Osteoblast (primary cell): ENCODE data around the gene TTC28. TPM values are rescaled to one million over a fixed set of nuclear protein-coding genes. Genes with fewer than 3 reads are reported as not detected.

ENCODE experiments used
- DNase-seq: peaks from one replicate; pipeline ENCODE4 v3.0.0; 2011; ENCODE audit warnings: low spot score, mixed read lengths; ENCODE audit not compliant: insufficient read length; ENCODE audit errors: missing footprints
- H2AFZ ChIP-seq: 2 replicates; pipeline ENCODE4 v1.6.0; 2011; ENCODE audit warnings: mild to moderate bottlenecking, low read length
- H3K27ac ChIP-seq: 2 replicates; pipeline ENCODE4 v1.5.1; 2011; ENCODE audit warnings: mild to moderate bottlenecking, low read depth, low read length, moderate library complexity
- H3K27me3 ChIP-seq: 2 replicates; pipeline ENCODE4 v1.6.0; 2012; ENCODE audit warnings: mild to moderate bottlenecking, control low read depth, inconsistent platforms, low read length, moderate library complexity; ENCODE audit not compliant: insufficient read depth
- H3K36me3 ChIP-seq: 2 replicates; pipeline ENCODE4 v1.5.1; 2011; ENCODE audit warnings: mild to moderate bottlenecking, low read length, control low read depth, moderate library complexity; ENCODE audit not compliant: insufficient read depth
- H3K4me1 ChIP-seq: 2 replicates; pipeline ENCODE4 v1.5.1; 2011; ENCODE audit warnings: mild to moderate bottlenecking, low read length, control low read depth, moderate library complexity; ENCODE audit not compliant: insufficient read depth
- H3K4me2 ChIP-seq: 2 replicates; pipeline ENCODE4 v1.6.0; 2011; ENCODE audit warnings: mild to moderate bottlenecking, low read length; ENCODE audit not compliant: insufficient read depth
- H3K4me3 ChIP-seq: fragments of 200-600 bp; sonication (generic); 3 replicates; pipeline ENCODE4 v1.5.1; 2012; ENCODE audit warnings: mild to moderate bottlenecking, low read length, inconsistent platforms; ENCODE audit not compliant: insufficient read depth
- H3K79me2 ChIP-seq: 2 replicates; pipeline ENCODE4 v1.6.0; 2012; ENCODE audit warnings: mild to moderate bottlenecking, low read length, control low read depth, inconsistent platforms; ENCODE audit not compliant: insufficient read depth
- H3K9me3 ChIP-seq: 2 replicates; pipeline ENCODE4 v1.5.1; 2011; ENCODE audit warnings: low read depth, low read length, control low read depth
- H4K20me1 ChIP-seq: 2 replicates; pipeline ENCODE4 v1.6.0; 2012; ENCODE audit warnings: mild to moderate bottlenecking, low read length, control low read depth; ENCODE audit not compliant: insufficient read depth
- total RNA-seq: library from RNA; depleted of rRNA; stranded (reverse); fragments of >200 nt; gene quantifications from 2 replicates; pipeline ENCODE4 v1.2.3, GENCODE V29; 2012
- TF ChIP-seq, protein P1 (sequence below): IDR thresholded peaks from 2 replicates; pipeline ENCODE4 v1.5.1; 2011; ENCODE audit warnings: mild to moderate bottlenecking, low read depth, low read length, moderate library complexity; ENCODE audit errors: extremely low read depth

Gene TTC28
- total RNA-seq, 1 donor = 48.1 TPM

DNA sequence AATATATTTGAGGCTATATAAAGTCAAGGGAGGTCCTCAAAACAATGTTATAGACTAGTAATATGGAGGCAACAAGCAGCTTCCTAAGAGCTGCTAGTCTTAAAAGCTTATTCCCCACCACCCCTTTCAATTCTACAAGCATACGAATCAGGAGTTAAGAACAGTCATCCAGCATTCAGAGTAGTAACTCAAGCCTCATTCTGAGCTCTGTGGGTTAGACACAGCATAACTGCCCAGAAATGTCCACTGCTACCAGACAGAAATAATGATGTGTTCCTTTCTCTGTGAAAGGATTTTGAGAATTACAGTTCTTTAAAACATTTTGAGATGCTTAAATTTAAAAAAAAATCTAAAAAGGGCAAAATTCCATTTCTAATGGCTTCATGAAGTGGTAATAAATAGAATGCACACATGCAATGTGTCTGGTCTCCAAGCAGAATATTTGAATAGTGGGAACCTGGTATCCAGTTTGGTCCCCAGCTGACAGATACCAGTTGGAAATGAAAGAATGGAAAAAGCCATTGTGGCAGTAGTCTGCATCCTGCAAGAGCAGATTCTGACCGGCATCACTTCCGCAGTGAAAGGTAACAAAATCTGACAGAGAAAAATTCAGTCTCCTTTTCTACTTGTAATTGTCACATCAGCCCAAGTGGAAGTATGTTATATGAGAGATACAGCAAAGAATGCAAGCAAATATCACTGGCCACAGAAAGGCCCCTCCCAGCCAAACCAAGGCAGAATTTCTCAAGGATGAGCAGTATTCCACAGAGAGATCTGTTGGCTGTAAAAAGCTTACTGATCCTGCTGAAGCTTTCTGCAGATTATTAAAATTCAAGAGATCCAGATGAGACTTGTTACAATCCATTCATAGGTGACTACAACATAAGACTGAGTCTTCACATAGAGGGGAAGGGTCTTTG lies 449.8 kb downstream of the TTC28 start:
- Histone ChIP-seq H3K27me3 (no peaks in the 10 kb centered on the region), H4K20me1 (no peaks in the 10 kb centered on the region), H3K4me1 (peaks cover 37% of the 10 kb centered on the region), H2AFZ (no peak overlapping the region), H3K36me3 (no peaks in the 10 kb centered on the region), H3K79me2 (no peaks in the 10 kb centered on the region), H3K4me3 (peak overlapping the region; percentile 42), H3K27ac (peak overlapping the region; percentile 87), H3K9me3 (no peaks in the 10 kb centered on the region), H3K4me2 (peak overlapping the region; percentile 69)
- peak; percentile 88 for DNase-seq
- TF ChIP-seq, protein P1, sequence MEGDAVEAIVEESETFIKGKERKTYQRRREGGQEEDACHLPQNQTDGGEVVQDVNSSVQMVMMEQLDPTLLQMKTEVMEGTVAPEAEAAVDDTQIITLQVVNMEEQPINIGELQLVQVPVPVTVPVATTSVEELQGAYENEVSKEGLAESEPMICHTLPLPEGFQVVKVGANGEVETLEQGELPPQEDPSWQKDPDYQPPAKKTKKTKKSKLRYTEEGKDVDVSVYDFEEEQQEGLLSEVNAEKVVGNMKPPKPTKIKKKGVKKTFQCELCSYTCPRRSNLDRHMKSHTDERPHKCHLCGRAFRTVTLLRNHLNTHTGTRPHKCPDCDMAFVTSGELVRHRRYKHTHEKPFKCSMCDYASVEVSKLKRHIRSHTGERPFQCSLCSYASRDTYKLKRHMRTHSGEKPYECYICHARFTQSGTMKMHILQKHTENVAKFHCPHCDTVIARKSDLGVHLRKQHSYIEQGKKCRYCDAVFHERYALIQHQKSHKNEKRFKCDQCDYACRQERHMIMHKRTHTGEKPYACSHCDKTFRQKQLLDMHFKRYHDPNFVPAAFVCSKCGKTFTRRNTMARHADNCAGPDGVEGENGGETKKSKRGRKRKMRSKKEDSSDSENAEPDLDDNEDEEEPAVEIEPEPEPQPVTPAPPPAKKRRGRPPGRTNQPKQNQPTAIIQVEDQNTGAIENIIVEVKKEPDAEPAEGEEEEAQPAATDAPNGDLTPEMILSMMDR = no peak

DNA sequence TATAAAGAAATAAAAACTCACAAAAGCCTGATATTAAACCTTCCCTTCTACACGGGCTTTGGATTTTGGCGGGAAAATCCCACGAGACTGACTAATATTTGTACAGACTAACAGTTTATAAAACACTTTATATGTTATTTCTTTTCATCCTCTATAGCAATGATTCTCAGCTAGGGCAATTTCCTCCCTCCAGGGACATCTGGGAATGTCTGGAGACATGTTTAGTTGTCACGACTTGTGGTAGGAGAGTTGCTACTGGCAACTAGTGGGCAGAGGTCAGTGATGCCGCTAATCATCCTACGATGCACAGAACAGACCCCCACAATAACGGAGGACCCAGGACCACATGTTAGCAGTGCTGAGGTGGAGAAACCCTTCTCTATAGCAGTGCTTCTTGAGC lies 455.8 kb downstream of the TTC28 start:
- TF ChIP-seq, protein P1 = no peak

DNA sequence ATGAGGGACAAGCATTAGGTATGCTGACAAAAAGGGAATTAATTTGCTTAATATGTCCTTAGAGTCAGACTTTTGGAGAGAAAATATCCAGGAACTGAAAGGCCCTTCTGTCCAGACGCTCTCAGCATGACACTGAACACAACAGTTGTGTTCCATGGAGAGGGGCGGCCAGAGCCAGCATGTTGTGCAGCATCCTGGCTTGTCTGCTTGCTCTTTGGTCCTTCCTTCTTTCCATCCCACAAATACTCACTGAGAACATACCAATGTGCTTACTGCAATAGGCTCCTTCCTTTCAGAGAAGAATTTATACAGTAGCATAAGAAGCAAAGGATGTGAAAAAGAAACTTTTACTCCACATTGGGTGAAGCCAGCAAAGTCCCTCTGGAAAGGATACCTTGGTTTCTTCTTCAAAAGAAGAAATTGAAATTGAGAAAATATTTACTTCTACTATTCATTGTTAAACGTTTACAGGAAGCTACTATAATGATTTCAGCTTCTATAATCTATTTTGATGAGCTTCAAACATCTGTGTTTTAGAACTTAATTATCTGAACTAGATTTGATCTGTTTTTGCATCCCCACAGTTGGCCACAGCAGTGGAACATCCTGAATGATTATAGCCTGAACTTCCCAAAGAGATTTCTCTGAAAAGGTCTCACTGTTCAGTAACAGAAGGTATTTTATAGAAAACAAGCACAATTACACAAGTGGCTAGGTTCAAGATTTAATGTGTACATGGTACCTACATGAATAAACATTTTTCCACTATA lies 456.5 kb downstream of the TTC28 start:
- H3K27ac ChIP-seq = peak overlapping the region; percentile 21
- no peaks in the 10 kb centered on the region for H3K36me3 ChIP-seq
- no peaks in the 10 kb centered on the region for H4K20me1 ChIP-seq
- no peak overlapping the region for H3K4me3 ChIP-seq
- no peak for DNase-seq
- peaks cover 5% of the 10 kb centered on the region for H3K4me1 ChIP-seq
- no peaks in the 10 kb centered on the region for H3K27me3 ChIP-seq
- no peaks in the 10 kb centered on the region for H3K79me2 ChIP-seq
- H2AFZ ChIP-seq = no peak overlapping the region
- no peaks in the 10 kb centered on the region for H3K9me3 ChIP-seq
- no peak overlapping the region for H3K4me2 ChIP-seq
- TF ChIP-seq, protein P1 = no peak

More for the DNA sequence above, 455.8 kb downstream of the TTC28 start:
- H4K20me1 ChIP-seq = no peaks in the 10 kb centered on the region
- H3K4me2 ChIP-seq = no peak overlapping the region
- H3K79me2 ChIP-seq = no peaks in the 10 kb centered on the region
- H3K9me3 ChIP-seq = no peaks in the 10 kb centered on the region
- no peak for DNase-seq
- H3K27ac ChIP-seq = peak overlapping the region; percentile 21
- no peak overlapping the region for H2AFZ ChIP-seq
- no peak overlapping the region for H3K4me3 ChIP-seq
- H3K36me3 ChIP-seq = no peaks in the 10 kb centered on the region
- peaks cover 5% of the 10 kb centered on the region for H3K4me1 ChIP-seq
- H3K27me3 ChIP-seq = no peaks in the 10 kb centered on the region

DNA sequence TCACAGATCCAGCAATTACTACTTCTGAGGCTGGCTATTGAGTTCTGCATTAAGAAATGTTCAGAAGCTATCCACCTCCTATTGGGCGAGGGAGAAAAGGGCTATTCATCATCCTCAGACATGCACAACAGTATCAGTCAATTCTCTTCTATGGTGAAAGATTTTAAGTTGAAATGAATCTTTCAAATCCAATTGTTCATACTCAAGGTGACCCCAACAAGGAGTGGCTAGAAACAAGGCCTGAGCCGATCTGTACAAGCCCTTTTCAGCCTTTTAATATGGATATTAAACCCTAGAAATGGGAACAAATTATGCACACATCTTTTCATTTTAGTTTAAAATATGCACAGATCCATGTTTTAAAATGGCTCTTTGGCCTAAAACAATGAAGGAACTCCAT lies 457.1 kb downstream of the TTC28 start:
- Histone ChIP-seq H3K4me1 (peaks cover 5% of the 10 kb centered on the region), H3K4me2 (no peak overlapping the region), H3K27me3 (no peaks in the 10 kb centered on the region), H3K4me3 (no peak overlapping the region), H3K27ac (no peak overlapping the region), H3K9me3 (no peaks in the 10 kb centered on the region), H4K20me1 (no peaks in the 10 kb centered on the region), H2AFZ (no peak overlapping the region), H3K36me3 (no peaks in the 10 kb centered on the region), H3K79me2 (no peaks in the 10 kb centered on the region)
- TF ChIP-seq, protein P1 = no peak
- DNase-seq = no peak
